GM04504 (cell line): Measurements from ENCODE around the gene TGFBR3.
"Not testable (repeated sequence)": the region's sequence is repeated elsewhere in the genome, so short reads cannot be mapped to it uniquely, and the experiment has no call there.

Experiments
- DNase-seq: peaks from one replicate; pipeline ENCODE4 v3.0.0-alpha.2; 2012; ENCODE audit warnings: low read depth

Gene TGFBR3

DNA sequence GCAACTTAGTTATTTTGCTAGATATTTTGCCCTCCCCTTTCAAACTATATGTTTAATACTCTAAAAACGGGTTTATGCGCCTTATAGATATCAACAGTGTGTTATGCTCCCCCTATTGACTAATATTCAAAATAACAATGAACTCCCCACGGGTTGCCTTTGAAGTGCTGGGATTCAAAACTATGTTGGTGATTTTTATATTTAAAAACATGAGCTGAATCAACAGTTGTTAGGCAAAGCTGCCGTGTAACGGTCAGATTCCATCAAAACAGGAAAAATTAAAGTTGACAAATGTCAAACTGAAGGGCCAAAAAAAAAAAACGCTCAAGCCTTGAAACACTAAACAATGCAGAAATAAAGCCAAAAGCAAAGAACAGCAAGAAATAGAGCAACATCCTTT, 2.5 kb downstream of the TGFBR3 start:
- no peak for DNase-seq

DNA sequence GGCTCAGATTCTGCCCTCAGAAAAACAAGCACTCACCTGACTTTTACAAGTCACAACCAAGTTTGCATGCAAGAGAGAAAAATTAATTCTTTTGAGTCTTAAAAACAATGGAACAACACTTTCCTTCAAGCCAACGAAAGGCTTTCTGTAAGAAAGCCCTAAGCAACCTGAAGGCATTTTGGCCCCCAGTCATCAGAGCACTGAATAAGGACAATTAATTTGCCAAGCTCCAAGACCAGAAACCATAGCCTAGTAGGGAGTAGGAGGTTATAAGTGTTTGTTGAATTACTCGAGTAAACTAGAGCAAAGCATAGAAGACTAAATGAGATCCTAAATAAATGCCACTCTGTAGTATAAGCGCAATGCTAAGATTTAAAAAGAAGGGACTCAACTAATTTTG, 4.7 kb downstream of the TGFBR3 start:
- no peak for DNase-seq

DNA sequence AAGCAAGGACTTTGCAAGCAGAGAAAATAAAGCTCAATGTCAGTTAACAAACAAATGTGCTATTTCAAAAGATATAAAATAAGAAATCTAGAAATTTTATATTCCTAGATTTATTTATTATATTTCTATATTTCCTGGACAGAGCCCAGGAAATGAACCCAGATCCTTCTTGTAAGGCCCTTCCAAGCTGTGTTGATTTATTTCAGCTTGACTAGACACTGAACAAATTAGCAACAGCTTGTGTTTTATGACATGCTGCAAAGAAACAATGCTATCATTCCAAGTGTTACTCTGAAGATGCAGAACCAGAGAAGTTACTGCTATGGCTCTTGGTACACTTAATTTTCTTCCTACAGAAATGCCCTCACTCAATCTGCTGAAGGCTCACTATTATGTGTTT, 6.2 kb downstream of the TGFBR3 start:
- DNase-seq, result no peak

DNA sequence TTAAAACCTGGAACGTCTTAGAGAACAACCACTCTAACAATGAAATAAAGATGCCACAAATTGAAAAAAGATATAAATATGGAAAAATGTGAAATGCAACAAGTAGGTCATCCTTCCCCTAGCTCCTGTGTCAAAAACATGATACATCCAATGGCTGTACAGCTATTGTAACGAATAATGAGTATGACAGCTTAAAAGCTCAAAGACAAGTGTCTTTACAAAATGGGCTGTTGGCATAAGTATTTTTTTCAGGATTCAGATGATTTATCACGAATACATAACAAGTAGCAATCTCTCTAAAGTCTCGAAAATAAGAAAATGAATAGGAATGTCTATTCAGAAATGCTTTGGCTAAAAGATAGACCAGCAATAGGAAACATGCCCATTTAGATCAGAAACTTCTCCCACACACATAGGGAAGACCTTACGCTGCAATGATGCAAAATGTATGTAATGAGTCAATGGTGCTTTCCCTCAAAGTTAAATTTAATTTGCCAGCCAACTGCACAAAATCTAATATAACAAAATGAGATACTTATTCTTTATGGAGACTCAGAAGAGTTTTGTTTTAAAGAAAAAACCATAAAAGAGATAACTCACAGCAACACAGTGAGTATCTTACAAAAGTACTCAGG, 8.3 kb downstream of the TGFBR3 start:
- no peak for DNase-seq

DNA sequence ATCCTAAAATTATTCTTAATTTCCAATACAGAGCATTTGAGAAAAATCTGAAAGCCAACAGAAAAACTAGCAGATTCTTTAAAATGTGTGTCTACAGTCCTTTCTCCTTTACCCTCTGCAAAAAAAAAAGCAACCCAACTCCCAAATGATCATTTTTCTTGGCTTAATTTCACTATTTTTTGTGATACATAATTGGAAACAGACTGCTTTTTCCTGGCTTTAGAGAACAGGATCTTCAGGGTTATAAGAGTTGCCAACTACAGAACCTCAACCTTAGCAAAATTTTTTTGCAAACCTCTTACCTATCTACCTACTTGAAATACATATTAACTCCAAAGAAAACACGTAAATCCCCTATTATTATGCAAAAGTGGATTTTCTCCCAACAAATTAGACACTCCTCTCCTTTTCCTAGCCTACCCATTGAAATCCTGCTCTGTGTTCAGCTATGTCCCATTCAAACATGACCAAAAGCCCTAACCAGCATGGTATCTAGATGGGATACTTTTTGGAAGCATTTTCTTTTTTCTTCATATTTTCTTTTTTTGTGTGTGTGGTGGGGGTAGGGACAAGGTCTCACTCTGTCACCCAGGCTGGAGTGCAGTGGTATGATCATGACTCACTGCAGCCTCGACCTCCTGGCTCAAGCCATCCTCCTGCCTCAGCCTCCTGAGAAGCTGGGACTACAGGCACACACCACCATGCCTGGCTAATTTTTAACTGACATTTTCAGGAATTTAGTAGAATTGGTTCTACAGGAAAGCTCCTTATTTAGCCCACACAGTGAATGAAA, 9.0 kb downstream of the TGFBR3 start:
- no peak for DNase-seq

DNA sequence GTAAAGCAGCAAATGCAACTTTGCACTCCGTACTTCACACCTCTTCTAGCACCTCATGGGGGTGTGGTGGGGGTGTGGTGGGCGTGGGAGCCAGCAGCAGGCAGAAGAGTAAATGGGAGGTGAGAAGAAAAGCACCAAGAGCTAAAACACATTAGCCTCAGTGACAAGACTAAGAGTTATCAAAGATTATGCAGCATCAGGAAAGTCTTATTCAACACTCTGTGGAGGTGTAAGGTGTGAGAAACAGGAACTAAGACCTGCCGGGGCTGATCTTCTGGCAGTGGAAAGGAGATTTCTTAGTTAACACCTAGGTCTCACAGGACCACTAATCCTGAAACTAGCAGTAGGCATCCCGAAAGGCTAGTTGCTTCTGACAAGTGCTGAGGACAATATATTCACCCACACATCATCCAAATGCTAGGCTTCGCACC, 9.9 kb downstream of the TGFBR3 start:
- DNase-seq, result no peak

DNA sequence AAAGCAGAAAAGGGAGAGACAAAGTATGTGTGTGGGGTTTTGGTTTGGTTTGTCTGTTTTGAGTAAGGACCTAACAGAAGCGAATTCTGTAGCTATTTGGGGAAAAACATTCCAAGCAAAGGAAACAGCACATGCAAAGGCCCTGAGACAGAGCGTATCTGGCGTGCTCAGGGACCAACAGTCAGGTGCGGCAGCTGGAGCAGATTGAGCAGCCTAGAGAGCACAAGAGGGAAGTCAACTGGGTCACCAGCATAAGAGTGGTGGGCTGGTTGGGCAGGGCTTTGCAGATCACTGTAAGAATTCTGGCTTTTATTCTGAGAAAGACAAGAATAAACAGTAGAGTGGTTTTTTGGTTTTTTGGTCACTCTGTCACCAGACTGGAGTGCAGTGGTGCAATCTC, 11.8 kb downstream of the TGFBR3 start:
- no peak for DNase-seq

DNA sequence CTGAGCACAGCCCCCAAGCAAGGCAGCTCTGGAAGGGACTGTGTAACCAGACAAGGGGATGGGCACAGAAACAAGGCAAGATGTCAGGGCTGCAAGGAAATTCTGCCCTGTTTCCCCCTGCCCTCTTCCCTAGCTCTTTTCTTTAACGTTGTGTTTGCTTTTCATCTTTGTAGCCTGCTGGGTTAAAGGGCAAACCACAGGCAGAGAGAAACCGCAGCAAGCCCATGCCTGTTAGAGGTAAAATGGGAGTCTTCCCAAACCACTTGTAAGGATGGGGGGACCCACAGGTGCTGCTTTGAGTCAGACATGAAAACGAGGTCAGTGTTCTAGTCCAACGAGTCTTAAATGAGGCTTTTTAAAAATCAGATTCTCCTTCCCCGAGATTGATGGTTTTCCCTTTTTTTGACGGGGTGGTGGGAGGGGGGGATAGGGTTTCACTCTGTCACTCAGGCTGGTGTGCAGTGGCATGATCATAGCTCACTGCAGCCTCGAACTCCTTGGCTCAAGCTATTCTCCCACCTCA, 13.3 kb downstream of the TGFBR3 start:
- no peak for DNase-seq

DNA sequence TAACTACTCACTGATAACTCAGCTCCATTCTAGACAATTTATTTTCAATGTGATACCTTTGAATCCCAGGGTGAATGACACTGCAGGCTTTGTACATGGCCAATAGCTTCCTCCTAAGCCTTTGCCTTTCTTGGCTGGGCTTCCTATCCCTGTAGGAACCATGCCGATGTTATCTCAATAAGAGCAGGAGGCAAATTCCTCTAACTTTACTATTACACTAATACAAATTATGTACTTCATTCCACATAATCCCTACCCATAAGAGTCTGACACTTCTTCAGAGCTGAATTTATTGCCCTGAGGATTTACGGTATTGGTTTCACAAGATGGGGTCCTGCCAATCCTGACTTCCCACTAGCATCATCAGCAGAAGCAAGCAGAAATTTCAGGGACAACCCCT, 14.0 kb downstream of the TGFBR3 start:
- no peak for DNase-seq

DNA sequence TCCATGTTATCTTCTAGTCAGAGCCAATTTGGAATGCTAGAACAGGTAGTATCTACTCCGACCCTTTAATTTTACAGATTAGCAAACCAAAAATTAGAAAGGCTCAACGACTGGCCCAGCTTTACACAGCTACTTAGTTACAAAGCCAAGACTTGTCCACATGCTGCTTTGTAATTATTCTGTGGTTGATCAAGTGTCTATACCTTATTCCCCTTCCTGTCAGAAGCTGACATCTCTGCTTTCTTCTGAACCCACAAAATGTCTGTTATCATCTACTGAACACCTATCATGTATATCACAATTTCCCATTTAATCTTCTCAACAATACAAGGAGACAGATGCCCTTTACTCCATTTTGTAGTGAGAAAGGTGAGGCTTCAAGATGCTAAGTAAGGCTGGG, 15.6 kb downstream of the TGFBR3 start:
- no peak for DNase-seq

DNA sequence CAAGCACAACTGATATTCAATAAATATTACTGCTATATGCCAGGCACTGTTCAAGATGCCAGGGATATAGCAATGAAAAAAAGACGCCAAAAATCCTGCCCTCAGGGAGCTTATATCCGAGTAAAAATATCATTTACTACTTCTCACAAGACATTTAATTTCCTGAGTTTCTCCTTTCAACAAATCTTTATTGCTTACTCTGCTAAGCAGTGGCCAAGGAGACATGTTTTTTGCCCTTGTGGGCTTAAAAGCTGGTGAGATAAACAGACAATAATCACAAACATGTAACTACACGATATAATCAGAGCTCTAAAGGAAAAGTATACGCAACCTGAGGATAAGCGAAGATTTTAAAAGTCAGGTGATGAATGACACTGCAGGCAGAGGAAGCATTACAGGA, 19.5 kb downstream of the TGFBR3 start:
- no peak for DNase-seq

DNA sequence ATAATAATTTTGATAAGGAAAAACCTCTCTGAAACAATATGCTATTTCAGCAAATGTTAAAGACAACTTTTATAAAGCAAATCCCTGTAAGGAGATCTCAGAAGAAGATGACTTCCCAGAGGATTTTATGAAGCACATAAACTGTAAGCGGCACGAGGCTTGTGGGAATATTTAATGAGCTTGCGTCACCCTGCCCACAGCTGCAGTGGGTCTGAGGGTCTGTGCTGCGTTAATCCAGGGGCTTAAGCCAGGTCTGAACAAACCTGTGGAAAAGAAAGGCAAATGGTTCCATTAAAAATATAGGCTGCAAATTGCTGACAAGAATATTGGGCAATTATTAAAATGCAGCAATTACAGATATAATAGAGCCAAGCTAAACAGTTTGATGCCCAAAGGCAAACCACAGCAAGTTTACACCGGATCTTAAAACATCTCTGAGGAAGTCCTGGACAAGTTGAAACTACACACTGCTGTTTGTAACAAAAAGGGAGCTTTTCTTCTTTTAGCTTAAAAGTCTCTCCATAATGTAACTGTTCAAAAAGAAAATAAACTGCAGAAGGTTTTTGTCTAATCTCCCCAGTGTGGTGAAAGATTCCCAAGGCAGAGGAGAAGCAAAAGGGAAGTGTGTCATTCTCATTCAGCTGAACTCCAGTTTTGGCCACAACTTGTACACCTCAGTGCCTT, 21.8 kb downstream of the TGFBR3 start:
- no peak for DNase-seq

DNA sequence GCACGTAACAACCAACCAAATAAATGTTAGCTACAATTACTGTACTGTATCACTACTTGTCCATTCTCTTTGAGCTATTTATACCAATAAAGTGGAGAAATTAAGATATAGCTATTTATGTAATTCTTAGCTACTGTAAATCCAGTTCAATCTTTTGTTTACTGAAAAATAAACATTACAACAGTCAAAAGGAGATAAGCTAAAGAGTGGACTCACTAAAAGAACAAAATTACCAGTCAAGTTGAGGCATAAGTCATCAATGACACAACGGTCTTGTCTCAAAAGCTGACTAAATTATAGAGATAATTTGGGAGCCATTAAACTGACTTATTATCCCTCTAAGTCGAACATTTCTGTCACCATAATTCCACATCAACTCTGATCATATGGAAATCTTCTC, 22.5 kb downstream of the TGFBR3 start:
- no peak for DNase-seq

DNA sequence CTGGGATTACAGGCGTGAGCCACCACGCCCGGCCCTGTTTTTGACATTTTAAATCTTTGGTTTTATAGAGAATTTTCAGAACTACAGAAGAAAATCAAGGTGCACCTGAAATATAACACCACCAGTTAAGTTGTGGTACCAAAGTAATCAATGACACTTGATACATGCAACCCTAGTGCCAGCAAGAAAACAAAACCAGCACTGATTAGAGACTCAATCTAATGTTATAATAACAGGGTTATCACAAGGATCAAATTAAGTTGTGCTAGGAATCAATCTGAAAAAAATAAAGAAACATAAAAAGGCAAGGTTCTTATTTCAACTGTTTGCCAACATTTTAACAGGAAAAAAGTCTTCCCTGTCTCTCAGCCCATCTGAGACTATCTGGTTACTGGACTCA, 23.8 kb downstream of the TGFBR3 start:
- DNase-seq, result no peak

DNA sequence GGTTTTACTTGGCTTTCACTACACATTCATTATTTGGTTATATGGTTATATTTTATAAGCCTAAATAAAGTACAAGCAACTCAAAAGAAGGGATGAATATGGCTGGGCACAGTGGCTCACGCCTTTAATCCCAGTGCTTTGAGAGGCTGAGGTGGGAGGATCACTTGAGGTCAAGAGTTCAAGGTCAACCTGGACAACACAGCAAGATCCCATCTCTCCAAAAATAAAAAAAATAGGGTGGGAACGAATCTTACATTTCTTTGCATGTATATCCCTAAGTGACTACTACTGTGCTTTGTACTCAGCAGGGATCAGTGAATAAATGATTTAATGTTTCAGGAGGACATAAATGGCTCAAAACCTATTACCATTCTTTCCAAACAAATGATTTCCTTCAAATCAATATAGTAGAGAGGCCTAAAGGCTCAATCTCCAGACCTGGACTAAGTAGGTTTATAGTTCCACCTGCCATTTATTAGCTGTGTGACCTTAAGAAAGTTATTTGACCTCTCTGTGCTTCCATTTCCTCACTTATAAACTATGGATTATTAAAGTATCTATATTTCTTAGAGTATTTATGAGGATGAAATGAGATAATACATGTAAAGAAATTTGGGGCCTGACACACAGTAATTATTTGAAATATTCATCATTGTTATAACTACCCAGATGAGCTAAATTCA, 28.3 kb downstream of the TGFBR3 start:
- DNase-seq, result no peak

DNA sequence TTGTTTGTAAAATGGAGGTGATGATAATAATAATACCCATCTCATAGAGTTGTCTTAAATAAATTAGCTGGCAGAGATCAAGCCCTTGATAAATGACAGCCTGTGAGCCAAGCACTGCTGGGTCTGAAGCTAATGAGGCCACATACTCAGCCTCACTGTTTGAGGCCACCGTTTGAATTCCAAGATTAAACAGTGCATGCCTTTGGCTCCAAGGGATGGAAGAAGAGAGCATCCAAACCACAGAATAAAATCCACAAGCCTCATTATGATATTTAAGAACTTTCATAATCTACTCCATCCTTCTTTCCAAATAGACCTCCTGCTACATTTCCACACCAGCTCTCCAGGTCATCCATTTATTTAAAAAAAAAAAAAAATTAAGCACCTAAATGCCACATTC, 29.0 kb downstream of the TGFBR3 start:
- no peak for DNase-seq

DNA sequence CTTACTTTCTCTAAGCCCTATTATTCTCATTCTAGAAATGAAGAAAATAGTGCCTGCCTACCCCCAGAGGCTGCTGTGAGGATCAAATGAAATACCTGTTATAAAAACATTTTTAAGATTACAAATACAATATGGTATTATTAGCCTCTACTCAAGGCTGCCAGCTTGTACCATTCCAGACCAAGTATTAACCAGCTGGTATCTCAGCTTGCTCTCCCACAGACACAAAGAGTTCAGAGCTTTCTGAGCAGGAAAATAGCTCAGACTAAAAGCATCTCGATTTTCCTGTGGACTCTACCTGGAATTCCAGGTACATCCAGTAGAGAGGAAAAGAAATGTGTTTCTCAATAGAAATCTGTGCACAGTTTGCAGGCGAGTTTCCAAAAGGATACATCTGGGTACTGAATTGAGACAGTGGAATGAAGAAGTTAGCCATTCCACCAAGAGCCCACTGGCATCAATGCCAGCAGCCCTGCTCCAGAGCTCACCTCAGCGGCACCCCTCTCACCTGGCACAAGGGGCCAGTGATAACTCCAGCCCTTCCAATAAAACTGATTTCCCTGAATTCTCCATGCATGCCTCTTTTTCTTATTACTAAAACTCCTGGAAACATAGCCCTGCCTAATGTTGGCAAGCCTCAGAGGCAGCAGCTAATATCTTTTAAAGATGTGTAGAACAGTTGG, 31.0 kb downstream of the TGFBR3 start:
- no peak for DNase-seq

DNA sequence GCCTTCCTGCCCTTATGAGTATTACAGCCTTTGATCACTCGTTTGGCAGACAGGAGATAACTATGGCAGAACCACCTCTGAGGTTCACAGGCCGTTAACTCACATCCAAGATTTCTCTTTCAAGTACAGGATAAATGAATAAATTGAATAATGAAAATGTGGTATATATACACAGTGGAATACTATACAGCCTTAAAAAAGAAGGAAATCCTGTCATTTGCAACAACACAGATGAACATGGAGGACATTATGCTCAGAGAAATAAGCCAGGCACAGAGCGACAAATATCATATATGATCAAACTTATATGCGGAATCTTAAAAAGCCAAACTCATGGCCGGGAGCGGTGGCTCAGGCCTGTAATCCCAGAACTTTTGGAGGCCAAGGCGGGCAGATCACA, 32.6 kb downstream of the TGFBR3 start:
- no peak for DNase-seq

DNA sequence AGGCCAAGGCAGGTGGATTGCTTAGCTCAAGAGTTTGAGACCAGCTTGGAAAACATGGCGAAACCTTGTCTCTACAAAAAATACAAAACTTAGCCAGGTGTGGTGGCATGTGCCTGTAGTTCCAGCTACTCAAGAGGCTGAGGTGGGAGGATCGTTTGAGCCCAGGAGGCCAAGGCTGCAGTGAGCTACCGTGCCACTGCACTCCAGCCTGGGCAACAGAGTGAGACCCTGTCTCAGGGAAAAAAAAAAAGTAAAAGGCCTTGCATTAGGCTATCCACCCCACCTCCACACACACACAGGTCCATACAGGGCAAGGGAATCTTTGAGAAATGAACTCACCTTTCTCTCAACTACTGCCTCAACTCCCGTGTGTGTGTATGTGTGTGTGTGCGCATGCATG, 33.9 kb downstream of the TGFBR3 start:
- not testable (repeated sequence) for DNase-seq

DNA sequence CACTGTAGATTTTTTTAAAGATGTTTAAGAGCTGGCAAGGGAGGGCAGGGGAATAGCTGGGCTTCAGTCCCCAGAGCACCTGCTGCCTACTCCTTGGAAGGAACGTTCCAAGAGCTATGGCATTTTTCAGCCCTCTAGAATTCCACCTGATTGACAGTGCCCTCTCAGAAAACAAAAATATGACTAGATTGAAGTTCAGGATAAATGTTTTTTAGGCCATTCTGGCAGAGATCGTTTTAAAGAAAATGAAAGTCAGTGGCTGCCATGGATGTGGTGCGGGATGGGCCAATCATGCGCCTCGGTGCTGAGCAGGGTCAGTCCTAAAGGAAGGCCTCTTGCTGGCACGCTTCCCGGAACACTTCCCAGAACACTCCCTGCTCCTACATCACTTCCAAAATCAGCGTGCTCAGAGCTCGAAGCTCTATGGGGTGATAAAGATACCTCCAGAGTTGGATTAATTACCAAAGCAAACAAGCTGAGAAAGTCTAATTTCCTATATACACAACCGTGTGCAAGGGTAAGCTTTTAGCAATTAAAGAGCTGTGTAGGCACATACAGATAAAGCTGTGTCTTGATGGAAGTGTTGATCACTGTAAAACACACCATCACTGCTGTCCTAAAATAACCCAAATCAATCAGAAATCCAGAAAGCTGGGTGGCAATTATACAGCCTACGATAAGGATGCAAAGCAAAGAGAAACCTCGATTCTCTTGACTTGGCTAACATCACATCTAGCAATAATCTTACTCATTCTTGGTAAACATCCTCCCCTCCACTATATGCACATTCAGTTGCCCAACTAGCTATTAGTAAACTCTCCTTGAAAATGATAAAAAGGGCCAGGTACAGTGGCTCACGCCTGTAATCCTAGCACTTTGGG, 34.6 kb downstream of the TGFBR3 start:
- DNase-seq, result peak; percentile 32

DNA sequence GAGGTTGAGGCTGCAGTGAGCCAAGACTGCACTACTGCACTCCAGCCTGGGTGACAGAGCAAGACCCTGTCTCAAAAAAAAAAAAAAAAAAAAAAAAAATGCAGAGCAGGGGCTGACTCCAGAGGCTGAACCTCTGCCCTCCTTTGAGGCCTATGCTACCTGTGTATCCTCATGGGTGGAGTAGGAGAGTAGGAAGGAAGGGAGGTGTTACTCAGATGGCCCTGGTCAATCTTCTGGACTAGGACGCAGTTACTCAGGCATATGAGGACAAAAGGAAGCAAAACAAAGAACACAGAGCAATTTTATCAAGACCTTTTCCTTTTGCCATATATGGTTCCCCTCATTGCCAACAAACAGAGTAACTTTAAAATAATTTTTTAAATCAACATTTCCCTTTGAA, 35.2 kb downstream of the TGFBR3 start:
- DNase-seq, result no peak
